Testis (tissue), 3 donors: Measurements from ENCODE around the gene DENND10. TPM values are rescaled to one million over a fixed set of nuclear protein-coding genes. Genes with fewer than 3 reads are reported as not detected.

Experiments
- DNase-seq: peaks from one replicate; pipeline ENCODE4 v3.0.0-alpha.2; 2019
- H3K27ac ChIP-seq, 2 donors: fragments of 200-600 bp; sonication (generic); one replicate each; pipeline ENCODE4 v1.5.1; 2019
- H3K27me3 ChIP-seq: fragments of 200-600 bp; sonication (generic); one replicate; pipeline ENCODE4 v1.5.1; 2019
- H3K36me3 ChIP-seq: fragments of 200-600 bp; sonication (generic); one replicate; pipeline ENCODE4 v1.5.1; 2017; ENCODE audit warnings: low read depth; ENCODE audit errors: missing control alignments
- H3K4me1 ChIP-seq: fragments of 200-600 bp; sonication (generic); one replicate; pipeline ENCODE4 v1.5.1; 2019
- H3K4me3 ChIP-seq, 2 donors: fragments of 200-600 bp; sonication (generic); one replicate each; pipeline ENCODE4 v1.5.1; 2017 to 2019
- H3K9me3 ChIP-seq: fragments of 200-600 bp; sonication (generic); one replicate; pipeline ENCODE4 v1.5.1; 2017
- CTCF ChIP-seq, 3 experiments: fragments of 450-650 bp in 2 of 3; fragments of 200-600 bp in 1 of 3; sonication (generic) in 1 of 3; IDR thresholded peaks; one replicate each; pipeline ENCODE4 v1.5.1; 2016 to 2019; ENCODE audit warnings: antibody characterized with exemption in 3 of 3, mild to moderate bottlenecking in 2 of 3, moderate library complexity in 1 of 3
- POLR2A ChIP-seq: fragments of 450-650 bp; IDR thresholded peaks from one replicate; pipeline ENCODE4 v1.6.1; 2017; ENCODE audit warnings: antibody characterized with exemption, mild to moderate bottlenecking, moderate library complexity
- WGBS, 2 donors: methylation state at CpG; one replicate each; pipeline ENCODE4 v1.1.5; 2018; 5-methylcytosine and 5-hydroxymethylcytosine counted together
- intact Hi-C: fragments of 100-400 bp; cut with DNase I; formaldehyde crosslinking; loops from one replicate; pipeline ENCODE4 v1.15.1; 2023; ENCODE audit warnings: low total_unique reads
- polyA plus RNA-seq: library from polyadenylated mRNA; stranded (reverse); fragments of 350-450 nt; fragmentation: Illumina TruSeq; extraction: RNeasy Lipid Tissue Mini Kit (QIAGEN cat#74804); gene quantifications from one replicate; pipeline ENCODE4 v1.2.3, GENCODE V29; 2014; ENCODE audit warnings: low read depth, low replicate concordance; ENCODE audit not compliant: insufficient read depth
- total RNA-seq, 2 donors: library from RNA; depleted of rRNA; stranded (reverse); fragments of >200 nt; gene quantifications; one replicate each; pipeline ENCODE4 v1.2.3, GENCODE V29; 2016

DENND10 gene
- total and polyA plus RNA-seq, 3 donors from 2014 or later = 18.9 to 29.6 (median 27.3) TPM

- no peak for DNase-seq
- Histone ChIP-seq H3K27ac (no peak overlapping the region), H3K4me1 (peaks cover 8% of the 10 kb centered on the region), H3K9me3 (no peaks in the 10 kb centered on the region), H3K4me3 (no peak overlapping the region), H3K27me3 (no peaks in the 10 kb centered on the region), H3K36me3 (no peaks in the 10 kb centered on the region)
- intact Hi-C loops = no loop called here
- TF ChIP-seq CTCF (IDR thresholded peaks at IDR 0.05) = no peak
- TF ChIP-seq POLR2A = no peak
- WGBS, 2 donors = 96 to 100% methylated on average over 1 of the region's 1 CpG
These were observed 15.5 kb downstream of the DENND10 start for GRCh38 chr10:119119400-119119799.

GRCh38 chr10:119120413-119120867 is 16.5 kb downstream of the DENND10 start:
- Histone ChIP-seq H3K9me3 (no peaks in the 10 kb centered on the region), H3K27ac (no peak overlapping the region), H3K36me3 (no peaks in the 10 kb centered on the region), H3K4me1 (peaks cover 8% of the 10 kb centered on the region), H3K4me3 (no peak overlapping the region), H3K27me3 (no peaks in the 10 kb centered on the region)
- 36 to 39% methylated on average over 4 of the region's 4 CpGs for WGBS, 2 donors
- intact Hi-C loops = no loop called here
- no peak for DNase-seq
- TF ChIP-seq CTCF (IDR thresholded peaks at IDR 0.05) (no peak), POLR2A (no peak)

- intact Hi-C loops = no loop called here
- DNase-seq = no peak
- TF ChIP-seq POLR2A (no peak), CTCF (IDR thresholded peaks at IDR 0.05) (no peak)
- H3K27me3 ChIP-seq = no peaks in the 10 kb centered on the region
- peaks cover 8% of the 10 kb centered on the region for H3K4me1 ChIP-seq
- no peaks in the 10 kb centered on the region for H3K9me3 ChIP-seq
- H3K27ac ChIP-seq = no peak overlapping the region
- H3K36me3 ChIP-seq = no peaks in the 10 kb centered on the region
- WGBS, 2 donors = 84 to 91% methylated on average over 2 of the region's 2 CpGs
- H3K4me3 ChIP-seq = no peak overlapping the region
These were observed 17.0 kb downstream of the DENND10 start for GRCh38 chr10:119120875-119121274.

DNA sequence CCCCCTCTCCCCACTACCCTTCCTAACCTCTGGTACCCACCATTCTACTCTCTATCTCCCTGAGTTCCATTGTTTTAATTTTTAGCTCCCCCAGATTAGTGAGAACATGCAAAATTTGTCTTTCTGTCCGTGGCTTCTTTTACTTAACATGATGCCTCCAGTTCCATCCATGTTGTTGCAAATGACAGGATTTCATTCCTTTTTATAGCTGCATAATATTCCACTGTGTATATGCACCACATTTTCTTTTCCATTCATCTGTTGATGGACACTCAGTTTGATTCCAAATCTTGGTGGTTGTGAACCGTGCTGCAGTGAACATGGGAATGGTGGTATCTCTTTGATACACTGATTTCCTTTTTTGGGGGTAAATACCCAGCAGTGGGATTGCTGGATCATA is 22.0 kb downstream of the DENND10 start:
- H3K36me3 ChIP-seq = no peaks in the 10 kb centered on the region
- WGBS, 2 donors = 95 to 98% methylated on average over 2 of the region's 2 CpGs
- DNase-seq = no peak
- H3K4me3 ChIP-seq = no peak overlapping the region
- intact Hi-C loops = no loop called here
- H3K27me3 ChIP-seq = no peaks in the 10 kb centered on the region
- no peaks in the 10 kb centered on the region for H3K9me3 ChIP-seq
- no peak for TF ChIP-seq POLR2A
- no peak for TF ChIP-seq CTCF (IDR thresholded peaks at IDR 0.05)
- no peak overlapping the region for H3K27ac ChIP-seq
- H3K4me1 ChIP-seq = no peaks in the 10 kb centered on the region

- no peaks in the 10 kb centered on the region for H3K36me3 ChIP-seq
These were observed 25.8 kb downstream of the DENND10 start for GRCh38 chr10:119129721-119130120.

More at GRCh38 chr10:119129721-119130120, 25.8 kb downstream of the DENND10 start:
- WGBS, 2 donors = 97 to 98% methylated on average over 4 of the region's 4 CpGs
- Histone ChIP-seq H3K27ac (no peak overlapping the region), H3K4me1 (no peaks in the 10 kb centered on the region), H3K4me3 (no peak overlapping the region), H3K9me3 (no peaks in the 10 kb centered on the region), H3K27me3 (no peaks in the 10 kb centered on the region)
- no peak for TF ChIP-seq CTCF (IDR thresholded peaks at IDR 0.05)
- no peak for TF ChIP-seq POLR2A
- intact Hi-C loops = no loop called here
- DNase-seq = no peak
